ENCODE results near the gene TTC6.
"Not testable (repeated sequence)": the region's sequence is repeated elsewhere in the genome, so short reads cannot be mapped to it uniquely, and the experiment has no call there.

TTC6 gene, protein sequence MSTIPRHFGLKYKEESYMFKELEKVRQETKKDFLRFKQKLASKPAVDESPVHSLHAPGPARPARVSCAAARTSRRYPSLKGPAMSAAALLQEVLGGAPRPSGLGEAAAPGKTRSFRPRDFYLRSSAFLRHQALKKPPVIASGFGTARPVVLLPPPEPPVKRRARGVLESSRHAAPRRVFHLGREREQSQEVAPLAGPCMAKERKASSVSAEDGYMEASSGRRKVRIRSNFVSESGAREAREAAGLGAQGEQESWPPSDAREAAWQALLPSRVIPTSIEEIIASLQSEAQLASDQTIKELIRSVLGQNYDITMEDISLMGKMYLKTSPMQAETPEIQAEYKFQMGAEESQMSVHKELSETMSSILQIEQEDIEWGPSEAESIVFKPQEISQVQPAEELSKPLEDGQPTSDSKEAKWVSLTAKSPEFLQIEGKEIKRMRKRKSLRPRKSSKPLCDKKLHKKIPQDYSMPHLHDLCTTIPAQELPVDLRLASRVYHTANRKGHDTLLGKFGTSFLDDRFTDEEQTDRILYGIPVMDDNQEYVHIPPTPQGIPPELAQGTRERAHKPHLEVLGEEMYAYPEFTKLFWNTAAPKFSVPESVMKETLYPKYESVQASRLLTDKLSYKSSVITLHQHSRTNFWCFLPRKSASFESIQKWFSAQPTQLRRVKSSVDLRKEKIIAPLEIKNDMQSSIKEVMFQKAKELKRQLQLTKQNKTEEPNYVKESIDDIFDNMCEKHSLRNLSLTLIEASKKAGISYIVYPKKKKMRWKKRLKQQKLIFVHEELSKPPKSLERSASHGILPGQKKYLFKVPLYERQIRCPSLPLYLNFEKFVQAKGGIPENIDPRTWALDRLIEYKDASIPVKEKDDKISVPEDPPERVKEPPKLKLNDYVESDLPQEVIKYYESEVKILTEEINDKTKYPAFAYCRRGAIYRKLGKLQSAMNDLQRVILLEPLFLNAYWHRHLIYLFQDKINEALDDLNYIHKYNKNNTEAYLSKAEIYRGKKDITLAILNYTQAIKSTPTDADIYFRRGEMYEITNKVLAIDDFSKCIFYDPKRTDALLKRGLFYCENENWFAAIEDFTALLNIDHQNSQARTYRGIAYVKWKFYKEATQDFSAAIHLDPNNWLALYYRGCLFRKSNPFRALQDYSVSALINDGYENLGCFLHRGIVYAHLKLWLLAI (N-terminal part only)

DNA sequence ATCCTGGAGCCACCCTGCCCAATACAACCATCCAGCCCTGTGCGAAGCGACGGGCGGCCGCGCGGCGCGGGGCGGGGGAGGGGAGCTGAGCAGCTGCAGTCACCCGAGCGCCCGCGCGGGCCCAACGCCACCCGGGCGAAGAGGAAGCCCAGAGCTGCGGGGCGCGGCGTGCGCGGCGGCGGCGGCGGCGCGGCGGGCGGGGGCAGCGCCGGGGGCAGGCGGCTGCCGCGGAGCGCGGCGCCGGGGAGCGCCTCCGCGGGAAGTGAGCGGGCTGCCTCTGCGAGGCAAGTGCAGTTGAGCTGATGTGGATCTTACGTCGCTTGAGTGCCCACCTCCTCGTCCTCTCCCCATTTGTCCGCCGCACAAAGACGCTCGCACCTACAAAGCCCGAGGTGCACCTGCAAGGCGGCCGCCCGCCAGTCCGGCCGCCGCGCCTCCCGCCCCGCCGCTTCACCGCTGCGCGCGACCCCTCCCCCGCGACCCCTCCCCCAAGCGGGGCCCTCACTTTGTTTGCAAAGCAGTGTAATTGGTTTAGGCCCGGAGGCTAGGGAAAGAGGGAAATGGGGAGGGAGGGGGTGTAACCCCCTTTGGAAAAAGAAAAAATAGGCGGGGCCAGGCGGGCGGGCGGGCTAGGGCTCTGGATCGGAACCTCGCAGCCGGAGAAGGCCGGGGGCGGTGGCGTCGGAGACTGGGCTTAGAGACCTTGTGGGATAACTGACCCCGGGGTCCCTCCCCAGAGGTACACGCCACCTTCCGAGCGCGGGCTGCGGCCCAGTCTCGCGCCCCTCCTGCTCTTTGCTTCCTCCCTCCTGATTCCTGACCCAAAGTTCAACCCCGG lies at the start of gene TTC6, which contains the start of gene FOXA1:
Gene TTC6 (plus strand): TSS at position 659 of the 838 bp plus-strand sequence. CDS start 26,436 bp downstream, outside the sequence.
Gene FOXA1 (minus strand): TSS at position 279 of the 838 bp plus-strand sequence. CDS start 277 bp downstream, at position 2.
- no peak for DNase-seq

DNA sequence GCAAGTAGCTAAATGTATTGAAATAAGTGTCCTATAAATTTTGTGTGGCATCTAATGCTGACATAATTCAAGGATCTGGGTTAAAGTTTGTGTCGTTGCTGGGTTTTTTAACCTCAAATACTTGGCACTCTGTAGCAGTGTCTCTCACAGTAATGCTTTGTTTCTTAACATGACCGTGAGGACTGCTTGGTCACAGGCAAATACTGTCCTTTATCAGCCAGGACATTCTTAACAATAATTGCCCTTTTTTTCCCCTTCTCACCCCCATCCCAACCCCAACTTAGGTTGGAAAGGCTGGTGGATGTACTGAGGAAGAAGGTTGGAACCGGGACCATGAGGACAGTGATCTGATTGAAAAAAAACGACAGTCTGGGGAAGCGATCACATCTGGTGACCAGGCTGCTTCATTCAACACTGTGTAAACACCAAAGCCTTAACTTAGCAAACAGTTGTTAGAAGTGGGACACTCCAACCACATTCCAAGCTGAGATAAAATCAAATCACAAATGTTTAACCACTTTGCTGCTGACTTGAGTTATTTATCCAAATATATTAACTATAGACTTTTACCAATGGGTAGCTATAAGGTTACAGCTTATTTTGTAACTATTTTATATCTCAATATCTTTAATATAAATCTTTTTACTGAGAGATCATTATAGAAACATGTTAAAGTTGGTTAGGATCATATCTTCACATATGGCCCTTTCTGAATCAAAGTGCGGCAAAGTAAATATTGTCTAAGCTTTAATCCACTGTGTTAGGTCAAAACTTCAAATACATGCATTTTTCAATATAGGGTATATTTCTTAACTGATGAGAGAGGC lies 48.6 kb upstream of the TTC6 start:
- DNase-seq: no peak

DNA sequence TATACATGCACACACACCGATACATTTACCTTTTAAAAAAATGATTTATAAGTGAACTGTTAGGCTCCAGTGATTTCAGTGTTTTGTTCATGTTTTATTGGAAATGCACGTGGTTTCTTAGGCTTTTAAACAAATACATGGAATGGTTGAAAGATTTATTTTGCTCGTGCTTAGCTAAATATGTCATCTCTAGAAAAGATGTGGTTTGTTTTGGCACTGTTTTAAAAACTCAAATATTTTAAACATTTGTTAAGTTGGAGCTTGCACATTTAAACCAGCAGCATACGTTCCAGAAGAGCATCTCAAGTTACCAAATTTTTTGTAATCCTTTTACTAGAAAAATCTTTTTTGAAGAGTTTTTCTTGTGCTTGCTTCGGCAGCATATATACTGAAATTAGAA lies 44.9 kb upstream of the TTC6 start:
- DNase-seq: no peak

DNA sequence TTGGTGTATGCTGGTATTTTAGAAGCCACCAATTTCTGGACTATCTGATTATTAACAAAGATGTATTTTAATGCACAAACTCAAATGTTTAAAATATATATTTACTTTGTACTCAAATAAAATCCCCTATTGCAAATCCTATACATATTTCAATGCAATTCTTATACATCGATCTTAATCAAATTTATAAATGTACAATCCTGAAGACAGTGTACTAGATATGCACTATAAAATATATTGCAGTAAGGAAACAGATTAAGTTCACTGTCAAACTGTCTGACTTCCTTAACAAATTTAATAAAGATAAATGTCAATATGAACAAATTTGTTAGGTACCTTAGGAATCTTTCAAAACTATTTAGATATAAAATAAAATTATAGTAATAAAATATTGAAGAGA lies 44.3 kb upstream of the TTC6 start:
- no peak for DNase-seq

DNA sequence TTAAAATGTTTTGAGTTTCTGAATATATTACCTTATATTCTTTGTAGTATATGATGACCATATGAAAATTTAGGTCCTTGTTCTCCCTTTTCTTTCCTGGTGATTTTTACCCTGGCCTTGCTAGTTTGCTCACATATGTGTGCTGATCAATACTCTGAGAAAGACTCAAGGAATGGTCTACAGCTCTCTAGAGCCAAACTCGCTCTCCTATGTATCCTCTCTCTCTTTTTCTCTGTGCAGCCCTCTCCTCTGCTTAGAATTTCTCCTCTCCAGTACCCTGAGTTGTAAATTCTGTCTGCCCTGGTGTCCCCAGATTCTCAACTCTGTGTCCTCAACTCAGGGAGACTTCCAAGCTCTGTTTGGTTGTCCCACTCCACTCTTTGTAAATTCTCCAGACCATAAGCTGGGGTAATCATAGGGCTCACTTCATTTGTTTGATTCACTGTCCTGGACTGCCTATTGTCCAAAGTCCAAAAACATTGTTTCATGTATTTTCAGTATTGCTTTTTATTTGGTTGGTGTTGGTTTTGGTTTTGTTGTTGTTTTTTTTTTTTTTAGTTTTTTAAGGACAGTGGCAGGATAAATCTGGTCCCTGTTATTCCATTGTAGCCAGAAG lies 41.4 kb upstream of the TTC6 start:
- DNase-seq: no peak

DNA sequence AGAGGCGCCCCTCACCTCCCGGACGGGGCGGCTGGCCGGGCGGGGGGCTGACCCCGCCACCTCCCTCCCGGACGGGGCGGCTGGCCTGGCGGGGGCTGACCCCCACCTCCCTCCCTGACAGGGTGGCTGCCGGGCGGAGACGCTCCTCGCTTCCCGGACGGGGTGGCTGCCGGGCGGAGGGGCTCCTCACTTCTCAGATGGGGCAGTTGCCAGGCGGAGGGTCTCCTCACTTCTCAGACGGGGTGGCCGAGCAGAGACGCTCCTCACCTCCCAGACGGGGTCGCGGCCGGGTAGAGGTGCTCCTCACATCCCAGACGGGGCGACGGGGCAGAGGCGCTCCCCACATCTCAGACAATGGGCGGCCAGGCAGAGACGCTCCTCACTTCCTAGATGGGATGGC lies 39.8 kb upstream of the TTC6 start:
- not testable (repeated sequence) for DNase-seq

DNA sequence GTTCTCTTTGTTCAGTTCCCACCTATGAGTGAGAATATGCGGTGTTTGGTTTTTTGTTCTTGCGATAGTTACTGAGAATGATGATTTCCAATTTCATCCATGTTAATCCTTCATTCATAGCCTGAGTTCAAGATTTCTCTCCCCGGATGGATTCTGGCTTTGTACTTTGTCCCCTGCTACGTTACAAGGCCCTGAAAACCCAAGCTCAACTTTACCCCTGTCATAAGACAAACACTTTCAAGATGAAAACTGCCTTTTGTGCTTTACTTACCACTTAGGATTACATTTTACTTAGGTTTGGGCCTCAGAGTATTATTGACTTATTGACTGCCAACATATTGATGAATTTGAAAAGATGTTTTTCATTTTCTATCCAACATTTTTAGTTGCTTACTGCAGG lies 36.7 kb upstream of the TTC6 start:
- DNase-seq: no peak

DNA sequence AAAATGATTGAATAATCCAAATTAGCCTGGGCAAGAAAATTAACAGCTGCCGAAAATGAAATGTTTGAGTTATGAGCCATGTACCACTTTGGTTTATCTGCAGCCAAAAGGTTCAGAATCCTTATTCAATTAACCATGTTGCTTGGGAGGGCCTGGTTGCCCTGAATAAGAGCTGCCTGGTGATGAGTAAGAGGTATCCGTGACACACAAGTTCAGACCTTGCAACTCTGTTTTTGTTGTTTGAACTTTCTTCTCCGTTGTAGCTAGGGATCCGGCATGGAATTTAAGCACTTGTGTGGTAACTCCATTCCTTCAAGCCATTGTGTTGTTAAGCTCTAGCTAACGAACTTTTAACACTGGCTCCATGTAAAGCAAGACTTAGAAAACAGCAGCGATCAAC lies 36.0 kb upstream of the TTC6 start:
- no peak for DNase-seq

DNA sequence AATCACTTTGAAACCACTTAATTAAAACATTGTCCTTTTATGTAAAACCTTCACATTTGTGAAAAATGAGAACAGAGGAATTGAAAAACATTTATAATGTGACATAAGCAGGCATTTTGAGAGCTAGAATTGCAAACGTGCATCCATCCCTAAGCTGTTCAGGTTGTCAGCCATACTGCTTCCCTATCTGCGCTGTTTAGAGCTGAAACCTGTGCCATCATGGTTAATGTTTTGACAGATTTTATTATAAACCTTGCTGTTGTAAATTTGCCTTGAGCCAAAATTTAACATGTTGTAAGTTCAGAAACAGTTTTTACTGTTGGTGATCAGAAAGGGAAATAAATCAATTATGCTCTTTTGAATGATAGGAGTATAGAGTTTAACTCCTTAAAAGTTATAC lies 32.2 kb upstream of the TTC6 start:
- no peak for DNase-seq

DNA sequence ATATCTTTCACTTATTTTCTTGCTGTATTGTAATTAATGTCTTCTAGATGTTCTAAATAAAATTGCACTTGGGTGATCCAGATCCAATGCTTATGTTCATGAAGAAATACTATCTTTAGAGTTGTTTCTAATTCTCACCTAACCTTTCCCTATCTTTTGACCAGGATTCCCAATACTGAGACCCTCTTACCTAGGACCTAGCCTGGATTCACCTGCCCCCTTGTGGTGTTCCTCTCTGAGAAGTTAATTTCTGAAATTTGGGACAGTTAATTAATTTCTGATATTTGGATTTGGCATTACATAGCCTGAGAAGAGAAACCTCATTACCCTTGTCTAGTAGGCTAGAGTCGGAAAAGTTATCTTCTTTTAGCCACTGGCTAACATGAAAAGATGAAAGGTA lies 29.9 kb upstream of the TTC6 start:
- no peak for DNase-seq

DNA sequence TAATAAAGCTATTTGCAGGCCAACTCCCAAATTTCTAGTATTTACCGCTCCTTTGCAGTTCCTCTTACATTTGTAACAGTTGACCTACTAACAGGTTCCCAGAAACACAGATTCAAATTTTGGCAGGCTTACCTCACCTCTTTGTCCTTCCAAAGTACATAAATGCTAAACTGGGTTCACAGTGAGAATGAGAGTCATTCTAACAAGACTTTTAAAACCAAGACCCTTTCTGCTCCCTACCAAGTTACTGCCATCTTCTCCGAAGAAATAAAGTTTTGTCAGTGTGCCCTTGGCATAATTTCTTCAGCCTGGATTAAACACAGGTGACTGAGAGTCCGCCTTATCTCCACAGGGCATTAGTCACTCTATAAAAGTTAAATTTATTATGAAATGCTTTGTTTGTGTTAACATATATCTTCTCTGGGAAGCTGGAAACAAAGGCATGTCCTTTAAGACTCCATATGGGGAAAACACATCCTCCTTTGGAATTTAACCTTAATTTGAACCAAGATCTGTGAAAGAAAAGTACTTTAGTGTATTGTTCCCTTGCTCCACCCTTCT lies 28.5 kb upstream of the TTC6 start:
- DNase-seq: no peak

DNA sequence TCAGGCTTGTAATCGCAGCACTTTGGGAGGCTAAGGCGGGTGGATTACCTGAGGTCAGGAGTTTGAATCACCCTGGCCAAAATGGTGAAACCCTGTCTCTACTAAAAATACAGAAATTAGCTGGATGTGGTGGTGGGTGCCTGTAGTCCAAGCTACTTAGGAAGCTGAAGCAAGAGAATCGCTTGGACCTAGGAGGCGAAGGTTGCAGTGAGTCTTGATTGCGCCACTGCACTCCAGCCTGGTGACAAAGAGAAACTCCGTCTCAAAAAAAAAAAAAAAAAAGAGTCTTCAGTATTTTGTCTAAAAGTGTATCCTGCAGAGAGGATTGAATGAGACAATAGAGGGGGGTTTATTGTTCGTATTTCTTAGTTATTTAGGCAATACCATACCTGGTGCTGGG lies 25.7 kb upstream of the TTC6 start:
- no peak for DNase-seq

DNA sequence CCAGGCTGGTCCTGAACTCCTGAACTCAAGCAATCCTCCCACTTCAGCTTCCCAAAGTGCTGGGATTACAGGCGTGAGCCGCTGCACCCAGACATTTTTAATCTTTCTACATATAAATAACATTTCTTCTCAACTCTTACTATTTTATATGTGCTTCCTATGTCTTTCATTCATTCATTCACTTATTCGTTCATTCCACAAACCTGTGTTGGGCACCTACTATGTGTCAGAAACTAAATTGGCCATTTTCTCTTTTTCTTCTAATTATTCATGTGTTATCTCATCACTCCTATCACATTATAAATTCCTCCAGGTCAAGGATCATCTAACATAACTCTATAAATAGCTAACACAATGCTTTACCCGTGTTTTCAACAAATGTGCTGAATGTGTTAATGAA lies 24.0 kb upstream of the TTC6 start:
- no peak for DNase-seq

DNA sequence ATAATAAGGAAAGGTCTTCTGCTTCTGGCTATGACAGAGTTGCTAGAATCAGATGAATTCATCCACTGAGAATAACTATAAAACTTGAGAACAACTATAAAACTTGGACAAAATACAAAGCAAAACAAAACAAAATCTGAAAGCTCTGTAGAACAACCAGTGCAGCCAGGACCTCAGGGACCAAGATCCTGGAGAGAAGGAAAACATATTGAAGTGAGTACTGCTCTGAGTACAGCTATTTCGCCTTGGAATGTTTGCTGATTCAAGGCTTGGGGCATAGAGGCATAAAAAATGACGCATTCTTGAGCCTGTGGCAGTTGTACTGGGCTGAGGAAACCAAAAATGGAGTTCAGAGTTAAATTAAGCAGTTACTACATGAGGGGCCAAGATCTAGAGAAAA lies 22.1 kb upstream of the TTC6 start:
- no peak for DNase-seq

DNA sequence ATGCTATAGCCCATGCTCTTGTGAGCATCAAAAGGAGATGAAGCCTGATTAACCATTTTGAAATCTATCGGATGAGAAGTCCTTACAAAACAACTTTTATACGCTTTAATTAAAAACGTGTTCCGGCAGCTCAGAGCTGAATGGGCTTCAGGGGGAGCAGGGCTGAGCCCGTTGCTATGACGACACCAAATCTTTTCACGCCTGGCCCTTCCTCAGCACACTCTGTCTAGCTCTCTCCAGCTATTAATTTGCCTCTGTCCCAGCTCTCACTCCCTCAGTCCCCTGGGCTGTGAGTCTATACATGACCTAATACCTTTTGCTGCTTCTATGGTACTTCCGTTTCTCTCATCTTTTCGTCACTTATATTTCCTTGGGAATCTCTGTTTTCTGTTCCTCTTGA lies 16.2 kb upstream of the TTC6 start:
- DNase-seq: no peak

DNA sequence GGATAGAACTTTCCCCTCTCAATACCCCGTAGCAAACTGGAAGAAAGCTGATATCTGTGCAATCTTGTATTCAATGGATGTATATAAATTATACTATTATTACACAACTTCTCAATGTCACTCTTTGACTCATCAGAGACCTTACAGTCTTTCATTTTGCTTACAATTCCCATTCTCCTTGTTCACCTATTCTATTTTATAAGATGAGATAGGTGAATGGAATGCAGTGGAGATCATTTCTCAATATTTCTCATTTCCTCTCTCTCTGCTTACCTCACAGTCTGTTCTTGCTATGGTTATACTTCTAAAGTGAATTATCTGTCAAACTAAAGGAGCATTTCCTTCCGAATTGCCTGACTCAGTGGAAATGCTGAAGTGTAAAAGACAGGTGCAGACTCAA lies 15.3 kb upstream of the TTC6 start:
- no peak for DNase-seq

DNA sequence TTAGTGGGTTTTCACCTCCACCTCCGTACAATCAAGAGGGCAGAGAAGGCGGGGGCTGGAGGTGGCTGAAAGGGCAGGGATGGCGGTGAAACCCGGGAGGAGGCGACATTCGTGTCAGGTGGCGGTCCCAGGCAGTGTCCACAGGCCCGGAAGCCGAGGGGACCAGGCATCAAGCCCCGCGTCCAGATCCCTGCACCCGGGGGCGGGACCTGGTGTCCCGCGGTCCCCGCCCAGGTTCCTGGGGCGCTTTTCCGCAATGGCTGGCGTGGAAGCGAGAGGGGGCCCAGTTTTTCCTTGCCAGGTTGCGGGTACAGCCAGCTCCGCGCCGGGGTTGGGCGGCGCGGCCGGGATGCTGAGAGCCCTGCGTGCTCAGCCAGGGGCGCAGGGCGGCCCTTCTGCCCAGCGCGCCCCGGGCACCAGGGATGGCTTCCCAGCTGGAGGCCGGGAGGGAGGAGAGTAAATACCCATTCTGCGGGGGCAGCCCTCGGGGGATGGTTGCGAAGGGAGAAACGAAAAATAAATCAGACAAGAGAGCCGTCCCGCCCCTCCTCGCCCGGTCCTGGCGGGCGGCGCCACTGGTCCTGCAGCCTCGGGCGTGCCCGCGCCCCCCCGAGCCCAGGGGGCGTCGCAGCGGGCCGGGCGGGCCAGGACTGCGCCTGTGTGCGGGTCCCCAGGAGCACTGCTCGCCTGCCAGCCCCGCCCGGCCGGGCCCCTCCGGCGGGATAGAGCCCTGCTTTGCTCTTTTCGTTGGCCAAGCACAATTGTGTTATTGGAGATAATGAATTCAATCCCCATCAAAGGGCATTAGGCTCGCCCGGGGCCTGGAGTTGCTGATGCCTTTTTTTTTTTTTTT lies 11.8 kb upstream of the TTC6 start:
- no peak for DNase-seq

DNA sequence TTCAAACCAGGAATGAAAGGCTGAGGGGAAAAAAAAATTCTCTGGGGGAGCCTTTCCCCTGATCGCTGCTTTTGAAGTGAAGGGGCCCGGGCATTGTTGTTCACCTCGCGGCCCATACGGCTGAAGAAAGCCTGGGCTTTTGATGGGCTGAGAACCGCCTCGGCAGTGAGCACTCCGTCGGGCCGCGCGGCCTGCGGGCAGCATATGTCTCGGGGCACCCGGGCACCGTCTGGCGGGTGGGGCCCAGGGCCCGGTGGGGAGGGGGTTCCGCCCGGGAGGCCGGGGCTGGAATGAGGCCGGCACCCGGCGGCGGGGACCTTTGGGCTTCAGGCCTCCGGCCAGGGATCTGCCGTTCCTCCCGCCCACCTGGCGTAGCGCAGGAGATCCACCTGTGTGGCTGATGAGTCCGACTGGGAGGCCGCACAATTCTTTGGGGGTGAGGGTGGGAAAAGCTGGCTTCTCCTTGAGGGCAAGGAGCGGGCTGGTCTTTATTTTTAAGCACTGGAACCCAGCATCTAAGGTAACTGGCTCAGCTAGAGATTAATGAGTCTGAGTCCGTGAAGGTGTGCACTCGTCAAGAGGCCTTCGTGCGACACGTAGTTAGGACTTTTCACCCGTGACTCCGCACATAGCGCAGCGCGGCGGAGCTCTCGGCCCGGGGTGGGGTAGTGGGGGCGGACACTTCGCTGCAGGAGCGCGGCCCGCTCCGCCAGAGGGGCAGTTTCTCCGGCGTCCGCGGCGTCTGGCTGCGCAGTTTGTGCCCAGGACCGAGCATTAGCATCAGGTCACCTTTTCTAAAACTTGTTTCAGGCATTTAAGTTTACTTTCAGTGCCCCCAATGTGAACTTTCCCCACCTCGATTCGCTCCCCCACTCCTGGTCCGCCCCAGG lies 11.0 kb upstream of the TTC6 start:
- DNase-seq: no peak

DNA sequence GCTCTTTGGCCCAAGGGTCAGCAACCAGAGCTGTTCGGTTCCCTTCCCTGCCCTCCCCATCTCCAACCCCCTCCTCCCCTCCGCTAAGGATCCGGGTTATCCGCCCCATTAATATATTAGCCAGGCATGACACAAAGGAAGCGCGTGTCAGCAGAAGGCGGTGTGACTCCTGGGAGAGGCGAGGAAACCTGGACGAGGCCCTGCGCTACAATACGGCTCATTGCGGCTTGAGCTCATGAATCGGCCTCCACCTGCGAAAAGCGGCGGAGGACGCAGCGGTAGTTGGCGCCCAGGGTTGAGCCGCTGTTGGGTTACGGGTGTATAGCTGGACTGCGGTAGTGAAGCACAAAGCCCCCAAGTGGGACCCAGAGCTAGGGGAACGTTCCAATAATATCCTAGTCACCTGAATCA lies 10.3 kb upstream of the TTC6 start:
- no peak for DNase-seq

Data from activated CD4-positive, alpha-beta T cell treated with anti-CD3 and anti-CD28 coated beads for 4 hours (primary cell).